Activated CD8-positive, alpha-beta memory T cell treated with anti-CD3 and anti-CD28 coated beads for 36 hours (primary cell): ENCODE measurements around the gene GLB1L. TPM values are rescaled to one million over a fixed set of nuclear protein-coding genes. Genes with fewer than 3 reads are reported as not detected.

Source experiments
- CTCF ChIA-PET: fragments of 350-600 bp; sonication (Branson Sonifier 250); formaldehyde crosslinking; loops from one replicate; lab custom pipeline; 2021; ENCODE audit warnings: antibody characterized with exemption; lab: Charles Lee
- POLR2A ChIA-PET: fragments of 350-600 bp; sonication (Branson Sonifier 250); formaldehyde crosslinking; loops from one replicate; lab custom pipeline; 2021; ENCODE audit warnings: antibody characterized with exemption; lab: Charles Lee
- total RNA-seq, 2 experiments: library from RNA; stranded (reverse); gene quantifications; one replicate each; pipeline ENCODE4 v1.2.3, GENCODE V29; 2021

The GLB1L gene
- total RNA-seq, 2 experiments from 2014 or later, result 3.8 to 4.2 TPM

- ChIA-PET CTCF (interaction anchor here (1.4 to 3.6 kb wide), 6 partner anchors 14 to 85 kb away, joined by 3 to 23 read pairs (median 4); partner anchors contain the start of gene DNAJB2), POLR2A (interaction anchor here (0.7 to 3.3 kb wide), 8 partner anchors 11 to 89 kb away, joined by 3 to 22 read pairs (median 3); partner anchors contain the start of genes ANKZF1, ATG9A, DNAJB2 and ZFAND2B)
These were observed 3.6 kb upstream of the GLB1L start for GRCh38 chr2:219248845-219249202.

- CTCF ChIA-PET, result interaction anchor here (0.6 to 3.6 kb wide), 11 partner anchors 9 to 88 kb away, joined by 3 to 23 read pairs (median 3); partner anchors contain the start of genes ANKZF1, DNAJB2 and NHEJ1
- POLR2A ChIA-PET, result interaction anchor here (0.6 to 3.3 kb wide), 7 partner anchors 13 to 73 kb away, joined by 3 to 22 read pairs (median 3); partner anchors contain the start of genes ANKZF1, ATG9A, CNPPD1 and DNAJB2
These were observed 2.7 kb upstream of the GLB1L start for GRCh38 chr2:219247678-219248642.

- ChIA-PET POLR2A (interaction anchor here (1.0 to 2.6 kb wide), 4 partner anchors 17 to 71 kb away, joined by 3 to 38 read pairs (median 7); partner anchors contain the start of genes ANKZF1, ATG9A and DNAJB2), CTCF (interaction anchor here (0.9 to 1.9 kb wide), 3 partner anchors 8 to 49 kb away, joined by 3 to 7 read pairs (median 6); partner anchors contain the start of gene TUBA4A)
These were observed 1.3 kb upstream of the GLB1L start for GRCh38 chr2:219246559-219246958.

- POLR2A ChIA-PET, result interaction anchor here (0.5 to 2.6 kb wide), 11 partner anchors 8 to 353 kb away, joined by 3 to 39 read pairs (median 7); partner anchors contain the start of genes ANKZF1, ATG9A, CNPPD1 and DNAJB2
These were observed 621 bp upstream of the GLB1L start for GRCh38 chr2:219245899-219246230.

GRCh38 chr2:219244789-219245147, 476 bp downstream of the GLB1L start:
- CTCF ChIA-PET, result interaction anchor here (0.6 to 1.8 kb wide), 8 partner anchors 13 to 50 kb away, joined by 3 to 7 read pairs (median 4); partner anchors contain the start of genes ABCB6, ANKZF1, ATG9A and DNAJB2
- POLR2A ChIA-PET, result interaction anchor here (0.6 to 2.6 kb wide), 10 partner anchors 9 to 68 kb away, joined by 3 to 39 read pairs (median 6); partner anchors contain the start of genes ANKZF1, ATG9A, CNPPD1 and DNAJB2

More at GRCh38 chr2:219245899-219246230, 621 bp upstream of the GLB1L start:
- CTCF ChIA-PET, result interaction anchor here (0.6 to 1.9 kb wide), 9 partner anchors 9 to 86 kb away, joined by 3 to 7 read pairs (median 3); partner anchors contain the start of genes ANKZF1, ATG9A, DNAJB2 and TUBA4A

GRCh38 chr2:219243291-219243761, 1.9 kb downstream of the GLB1L start:
- POLR2A ChIA-PET, result no interaction called here

GRCh38 chr2:219234331-219234730, 10.9 kb downstream of the GLB1L start:
- ChIA-PET POLR2A (interaction anchor here (1.0 kb wide), 2 partner anchors 10 to 13 kb away, joined by 3 read pairs; no protein-coding TSS in a partner anchor), CTCF (interaction anchor here (0.8 kb wide), 1 partner anchor 14 kb away, joined by 4 read pairs; no protein-coding TSS in a partner anchor)

More at GRCh38 chr2:219243291-219243761, 1.9 kb downstream of the GLB1L start:
- CTCF ChIA-PET, result interaction anchor here (0.5 to 2.1 kb wide), 2 partner anchors 13 to 15 kb away, joined by 3 to 5 read pairs; partner anchors contain the start of genes ANKZF1 and ATG9A

GRCh38 chr2:219230059-219230540, 15.1 kb downstream of the GLB1L start:
- CTCF ChIA-PET, result interaction anchor here (0.6 to 1.9 kb wide), 11 partner anchors 12 to 70 kb away, joined by 3 to 8 read pairs (median 5); partner anchors contain the start of genes CNPPD1, DNAJB2, GLB1L and NHEJ1
- POLR2A ChIA-PET, result interaction anchor here (0.7 to 2.7 kb wide), 12 partner anchors 9 to 333 kb away, joined by 3 to 38 read pairs (median 8); partner anchors contain the start of genes ABCB6, DNAJB2, GLB1L and STK16

GRCh38 chr2:219229305-219230058, 15.8 kb downstream of the GLB1L start, which contains the start of the genes ANKZF1 and ATG9A:
TSS of gene ANKZF1 (plus strand) at chr2:219229806. CDS start at chr2:219230258, 452 bp downstream.
TSS of gene ATG9A (minus strand) at chr2:219229636. CDS start at chr2:219228024, 1,612 bp downstream.
- POLR2A ChIA-PET, result interaction anchor here (0.7 to 2.7 kb wide), 16 partner anchors 10 to 333 kb away, joined by 3 to 38 read pairs (median 6); partner anchors contain the start of genes ABCB6, DNAJB2, GLB1L and NHEJ1
- CTCF ChIA-PET, result interaction anchor here (0.6 to 1.9 kb wide), 11 partner anchors 10 to 69 kb away, joined by 3 to 6 read pairs (median 5); partner anchors contain the start of genes ABCB6, CNPPD1, DNAJB2 and GLB1L

GRCh38 chr2:219228911-219229304, 16.3 kb downstream of the GLB1L start:
- POLR2A ChIA-PET, result interaction anchor here (0.7 to 2.7 kb wide), 12 partner anchors 10 to 69 kb away, joined by 3 to 38 read pairs (median 8); partner anchors contain the start of genes ABCB6, DNAJB2, GLB1L and NHEJ1
- CTCF ChIA-PET, result interaction anchor here (1.0 to 1.4 kb wide), 5 partner anchors 9 to 59 kb away, joined by 3 to 6 read pairs (median 5); partner anchors contain the start of genes ABCB6, GLB1L, SLC23A3 and STK16

- POLR2A ChIA-PET, result interaction anchor here (0.7 to 2.7 kb wide), 14 partner anchors 10 to 68 kb away, joined by 3 to 38 read pairs (median 6); partner anchors contain the start of genes ABCB6, DNAJB2, GLB1L and NHEJ1
- CTCF ChIA-PET, result interaction anchor here (0.9 to 2.5 kb wide), 8 partner anchors 9 to 69 kb away, joined by 3 to 9 read pairs (median 5); partner anchors contain the start of genes ABCB6, GLB1L and STK16
These were observed 17.0 kb downstream of the GLB1L start for GRCh38 chr2:219228041-219228910.

- ChIA-PET POLR2A (no interaction called here), CTCF (no interaction called here)
These were observed 19.9 kb downstream of the GLB1L start for GRCh38 chr2:219225350-219225749.

- ChIA-PET CTCF (interaction anchor here (0.6 kb wide), 1 partner anchor 47 kb away, joined by 3 read pairs; the partner anchor contains the start of gene CNPPD1), POLR2A (no interaction called here)
These were observed 21.2 kb downstream of the GLB1L start for GRCh38 chr2:219223831-219224610.

- POLR2A ChIA-PET, result interaction anchor here (1.1 to 1.4 kb wide), 2 partner anchors 16 to 27 kb away, joined by 4 to 5 read pairs; partner anchors contain the start of gene ZFAND2B
- CTCF ChIA-PET, result interaction anchor here (0.7 kb wide), 1 partner anchor 10 kb away, joined by 3 read pairs; no protein-coding TSS in a partner anchor
These were observed 23.2 kb downstream of the GLB1L start for GRCh38 chr2:219221957-219222518.
